Measurements from ENCODE around the gene PFAS. TPM values are rescaled to one million over a fixed set of nuclear protein-coding genes. Genes with fewer than 3 reads are reported as not detected.

The PFAS gene
- total RNA-seq, 1 experiment from 2014 or later: 246 TPM

- TF ChIP-seq ERG (CRISPR knock-in tag; IDR thresholded peaks at IDR 0.05) (no peak), TEAD4 (CRISPR knock-in tag; IDR thresholded peaks at IDR 0.05) (no peak), PRDM15 (CRISPR knock-in tag; IDR thresholded peaks at IDR 0.05) (no peak), ZNF281 (CRISPR knock-in tag; IDR thresholded peaks at IDR 0.05) (no peak), SMAD4 (CRISPR knock-in tag; IDR thresholded peaks at IDR 0.05) (no peak), GRHL2 (CRISPR knock-in tag; IDR thresholded peaks at IDR 0.05; ENCODE audit: insufficient replicate concordance, severe bottlenecking) (no peak), ZSCAN18 (CRISPR knock-in tag; IDR thresholded peaks at IDR 0.05) (no peak), ELF4 (CRISPR knock-in tag; IDR thresholded peaks at IDR 0.05; ENCODE audit: low read depth) (no peak), ATF2 (CRISPR knock-in tag; IDR thresholded peaks at IDR 0.05; ENCODE audit: borderline replicate concordance, low read depth) (no peak), ZNF671 (CRISPR knock-in tag; IDR thresholded peaks at IDR 0.05) (no peak), CDX4 (CRISPR knock-in tag; IDR thresholded peaks at IDR 0.05; ENCODE audit: borderline replicate concordance) (no peak), MYBL2 (CRISPR knock-in tag; IDR thresholded peaks at IDR 0.05) (no peak), ZBTB43 (CRISPR knock-in tag; IDR thresholded peaks at IDR 0.05) (no peak)
Measured at GRCh38 chr17:8253801-8254200, 4.7 kb downstream of the PFAS start (continued).

GRCh38 chr17:8254881-8255280, 5.8 kb downstream of the PFAS start:
- no peaks in the 10 kb centered on the region for H3K27me3 Mint-ChIP-seq (ENCODE audit: low read depth)
- H3K27ac Mint-ChIP-seq: no peak overlapping the region
- TF ChIP-seq HMGXB4 (CRISPR knock-in tag; IDR thresholded peaks at IDR 0.05): no peak
- no peak for TF ChIP-seq ELF4 (CRISPR knock-in tag; IDR thresholded peaks at IDR 0.05; ENCODE audit: low read depth)
- no peak for TF ChIP-seq ZMAT4 (CRISPR knock-in tag; IDR thresholded peaks at IDR 0.05)
- TF ChIP-seq CDX4 (CRISPR knock-in tag; IDR thresholded peaks at IDR 0.05; ENCODE audit: borderline replicate concordance): no peak
- no peak for TF ChIP-seq E2F1 (CRISPR knock-in tag; IDR thresholded peaks at IDR 0.05)
- POLR2A ChIA-PET: no interaction called here
- no peak overlapping the region for H3K4me3 Mint-ChIP-seq
- H3K9me3 Mint-ChIP-seq: no peaks in the 10 kb centered on the region
- CTCF ChIA-PET: interaction anchor here (0.5 to 1.8 kb wide), 4 partner anchors 12 to 46 kb away, joined by 3 to 6 read pairs (median 4); no protein-coding TSS in a partner anchor
- H3K4me1 Mint-ChIP-seq: peaks cover 8% of the 10 kb centered on the region
- peaks cover 59% of the 10 kb centered on the region for H3K36me3 Mint-ChIP-seq
- ATAC-seq (no peak), DNase-seq (ENCODE audit: low spot score) (no peak)

Data from WTC11 (cell line).